ENCODE results near the gene KMT2A.

The KMT2A gene

DNA sequence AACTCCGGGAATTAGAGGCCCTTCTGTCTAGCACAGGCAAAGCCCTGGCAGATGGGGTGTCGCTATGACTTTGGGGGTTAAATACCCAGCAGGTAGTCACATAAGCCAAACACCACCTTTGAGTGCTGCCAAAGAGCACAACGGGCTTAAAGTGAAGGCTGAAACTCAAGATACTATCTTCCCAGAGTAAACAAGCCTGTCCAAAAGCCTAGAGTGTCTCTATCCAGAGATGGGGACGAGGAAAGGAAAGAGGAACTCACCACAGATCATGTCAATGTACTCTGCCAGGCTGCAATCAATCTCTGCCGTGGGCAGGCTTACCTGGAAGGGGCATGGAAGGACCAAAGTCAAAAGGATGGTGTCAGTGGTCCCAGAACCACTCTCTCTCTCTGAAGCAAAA, 109.2 kb downstream of the KMT2A start:
- TF ChIP-seq, protein P1, sequence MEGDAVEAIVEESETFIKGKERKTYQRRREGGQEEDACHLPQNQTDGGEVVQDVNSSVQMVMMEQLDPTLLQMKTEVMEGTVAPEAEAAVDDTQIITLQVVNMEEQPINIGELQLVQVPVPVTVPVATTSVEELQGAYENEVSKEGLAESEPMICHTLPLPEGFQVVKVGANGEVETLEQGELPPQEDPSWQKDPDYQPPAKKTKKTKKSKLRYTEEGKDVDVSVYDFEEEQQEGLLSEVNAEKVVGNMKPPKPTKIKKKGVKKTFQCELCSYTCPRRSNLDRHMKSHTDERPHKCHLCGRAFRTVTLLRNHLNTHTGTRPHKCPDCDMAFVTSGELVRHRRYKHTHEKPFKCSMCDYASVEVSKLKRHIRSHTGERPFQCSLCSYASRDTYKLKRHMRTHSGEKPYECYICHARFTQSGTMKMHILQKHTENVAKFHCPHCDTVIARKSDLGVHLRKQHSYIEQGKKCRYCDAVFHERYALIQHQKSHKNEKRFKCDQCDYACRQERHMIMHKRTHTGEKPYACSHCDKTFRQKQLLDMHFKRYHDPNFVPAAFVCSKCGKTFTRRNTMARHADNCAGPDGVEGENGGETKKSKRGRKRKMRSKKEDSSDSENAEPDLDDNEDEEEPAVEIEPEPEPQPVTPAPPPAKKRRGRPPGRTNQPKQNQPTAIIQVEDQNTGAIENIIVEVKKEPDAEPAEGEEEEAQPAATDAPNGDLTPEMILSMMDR (conservative IDR thresholded peaks at IDR 0.05; ENCODE audit: low read depth, low read length), result no peak
- no peak overlapping the region for H3K4me3 ChIP-seq (ENCODE audit: low read depth, low read length)
- DNase-seq (ENCODE audit: low read depth), result no peak

DNA sequence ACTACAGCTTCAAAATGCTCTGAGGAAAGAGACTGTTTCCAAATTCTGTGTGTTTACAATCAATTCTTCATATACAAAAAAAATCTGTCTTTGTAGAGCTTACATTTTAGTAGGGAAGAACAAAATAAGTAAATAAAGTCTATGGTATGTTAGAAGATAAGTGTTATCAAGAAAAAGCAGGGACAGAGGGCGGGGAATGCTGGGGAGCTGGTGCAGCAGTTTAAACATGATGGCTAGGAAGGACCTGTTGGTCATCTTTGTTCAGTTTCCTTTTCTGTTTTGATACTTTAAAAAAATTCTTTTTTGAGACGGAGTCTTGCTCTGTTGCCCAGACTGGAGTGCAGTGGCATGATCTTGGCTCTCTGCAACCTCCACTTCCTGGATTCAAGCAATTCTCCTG, 110.8 kb downstream of the KMT2A start:
- no peak overlapping the region for H3K4me3 ChIP-seq (ENCODE audit: low read depth, low read length)
- DNase-seq (ENCODE audit: low read depth), result no peak
- TF ChIP-seq, protein P1 (conservative IDR thresholded peaks at IDR 0.05; ENCODE audit: low read depth, low read length), result no peak

DNA sequence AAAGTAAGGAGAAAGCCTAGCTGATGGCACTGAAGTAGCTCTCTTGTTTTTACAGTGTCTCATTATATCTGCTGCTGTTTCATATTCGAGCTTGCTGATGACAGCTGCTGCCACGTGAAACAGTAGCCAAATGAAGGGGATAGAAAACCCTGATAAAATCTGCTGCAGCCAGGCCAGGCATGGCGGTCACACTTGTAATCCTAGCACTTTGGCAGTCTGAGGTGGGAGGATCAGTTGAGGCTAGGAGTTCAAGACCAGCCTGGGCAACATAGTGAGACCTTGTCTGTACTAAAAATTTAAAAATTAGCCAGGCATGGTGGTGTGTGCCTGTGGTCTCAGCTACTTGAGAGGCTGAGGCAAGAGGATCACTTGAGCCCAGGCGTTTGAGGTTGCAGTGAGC, 116.0 kb downstream of the KMT2A start:
- DNase-seq (ENCODE audit: low read depth), result no peak
- H3K4me3 ChIP-seq (ENCODE audit: low read depth, low read length), result no peak overlapping the region
- TF ChIP-seq, protein P1 (conservative IDR thresholded peaks at IDR 0.05; ENCODE audit: low read depth, low read length), result no peak

DNA sequence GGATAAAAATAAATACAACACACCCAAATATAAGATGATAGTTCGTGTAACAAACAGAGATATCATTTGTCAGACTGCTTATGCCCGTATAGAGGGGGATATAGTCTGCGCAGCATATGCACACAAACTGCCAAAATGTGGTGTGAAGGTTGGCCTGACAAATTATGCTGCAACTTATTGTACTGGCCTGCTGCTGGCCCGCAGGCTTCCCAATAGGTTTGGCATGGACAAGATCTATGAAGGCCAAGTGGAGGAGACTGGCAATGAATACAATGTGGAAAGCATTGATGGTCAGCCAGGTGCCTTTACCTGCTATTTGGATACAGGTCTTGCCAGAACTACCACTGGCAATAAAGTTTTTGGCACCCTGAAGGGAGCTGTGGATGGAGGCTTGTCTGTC, 124.5 kb downstream of the KMT2A start:
- DNase-seq (ENCODE audit: low read depth), result no peak
- no peak overlapping the region for H3K4me3 ChIP-seq (ENCODE audit: low read depth, low read length)
- TF ChIP-seq, protein P1 (conservative IDR thresholded peaks at IDR 0.05; ENCODE audit: low read depth, low read length), result no peak

DNA sequence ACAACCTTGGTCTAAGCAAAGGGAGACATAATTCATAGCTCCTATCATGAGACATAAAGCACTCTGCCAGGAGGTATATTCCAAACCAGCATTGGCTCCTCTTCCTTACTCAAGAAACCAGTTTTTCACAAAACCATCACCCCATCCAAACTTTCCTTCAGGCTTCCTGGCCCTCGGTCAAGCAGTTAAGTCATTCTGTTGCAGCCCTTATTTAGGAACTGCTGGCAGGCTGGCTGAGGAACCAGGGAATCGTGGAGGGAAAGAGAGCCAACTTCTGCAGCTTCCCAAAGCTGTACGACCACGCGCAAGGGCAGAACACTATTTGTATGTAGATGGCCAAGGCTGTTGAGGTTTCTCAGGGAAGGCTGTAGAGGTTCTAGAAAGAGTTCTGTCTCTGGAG, 128.8 kb downstream of the KMT2A start:
- TF ChIP-seq, protein P1 (conservative IDR thresholded peaks at IDR 0.05; ENCODE audit: low read depth, low read length), result no peak
- H3K4me3 ChIP-seq (ENCODE audit: low read depth, low read length), result peak overlapping the region; percentile 13
- no peak for DNase-seq (ENCODE audit: low read depth)

DNA sequence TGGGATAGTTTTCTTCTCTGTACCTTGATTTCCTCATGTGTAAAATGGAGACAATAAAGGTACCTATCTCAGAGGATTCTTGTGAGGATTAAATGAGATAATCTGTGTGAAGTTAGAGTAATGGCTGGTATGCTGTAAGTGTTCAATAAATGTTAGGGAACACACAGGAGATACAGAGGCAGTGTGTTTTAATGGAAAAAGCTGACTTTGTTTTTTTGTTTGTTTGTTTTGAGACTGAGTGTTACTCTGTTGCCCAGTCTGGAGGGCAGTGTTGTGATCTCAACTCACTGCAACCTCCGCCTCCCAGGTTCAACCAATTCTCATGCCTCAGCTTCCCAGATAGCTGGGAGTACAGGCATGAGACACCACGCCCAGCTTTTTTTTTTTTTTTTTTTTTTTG, 133.4 kb downstream of the KMT2A start:
- H3K4me3 ChIP-seq (ENCODE audit: low read depth, low read length), result no peak overlapping the region
- TF ChIP-seq, protein P1 (conservative IDR thresholded peaks at IDR 0.05; ENCODE audit: low read depth, low read length), result no peak
- DNase-seq (ENCODE audit: low read depth), result no peak

DNA sequence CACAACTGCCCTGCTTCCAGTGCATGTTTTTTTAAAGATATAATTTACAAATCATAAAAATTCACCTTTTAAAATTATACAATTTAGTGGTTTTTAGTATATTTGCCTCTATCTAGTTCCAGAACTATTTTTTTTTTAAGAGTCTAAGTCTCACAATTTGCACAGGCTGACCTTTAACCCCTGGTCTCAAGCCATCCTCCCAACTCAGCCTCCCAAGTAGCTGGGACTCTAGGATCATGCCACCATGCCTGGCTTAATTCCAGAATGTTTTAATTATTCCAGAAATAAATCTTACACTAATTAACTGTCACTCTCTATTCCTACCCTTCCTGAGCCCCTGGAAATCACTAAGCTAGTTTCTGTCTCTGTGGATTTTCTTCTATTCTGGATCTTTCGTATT, 134.5 kb downstream of the KMT2A start:
- DNase-seq (ENCODE audit: low read depth), result no peak
- no peak overlapping the region for H3K4me3 ChIP-seq (ENCODE audit: low read depth, low read length)
- TF ChIP-seq, protein P1 (conservative IDR thresholded peaks at IDR 0.05; ENCODE audit: low read depth, low read length), result no peak

DNA sequence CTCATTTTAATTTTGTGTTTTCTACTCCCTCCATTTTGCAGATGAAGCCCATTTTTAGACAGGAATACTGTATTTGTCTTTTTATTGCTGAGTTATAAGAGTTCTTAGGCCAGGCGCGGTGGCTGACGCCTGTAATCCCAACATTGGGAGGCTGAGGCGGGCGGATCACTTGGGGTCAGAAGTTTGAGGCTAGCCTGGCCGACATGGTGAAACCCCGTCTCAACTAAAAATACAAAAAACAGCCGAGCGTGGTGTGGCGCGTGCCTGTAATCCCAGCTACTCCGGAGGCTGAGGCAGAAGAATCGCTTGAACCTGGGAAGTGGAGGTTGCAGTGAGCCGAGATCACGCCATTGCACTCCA, 135.4 kb downstream of the KMT2A start:
- DNase-seq (ENCODE audit: low read depth), result peak; percentile 48
- H3K4me3 ChIP-seq (ENCODE audit: low read depth, low read length), result peak overlapping the region; percentile 95

All from choroid plexus epithelial cell (primary cell).